ENCODE measurements around the gene COG6. TPM values are rescaled to one million over a fixed set of nuclear protein-coding genes. Genes with fewer than 3 reads are reported as not detected.

COG6 gene
- total RNA-seq, 4 donors from 2014 or later, result 16.8 to 27.0 (median 22.8) TPM

DNA sequence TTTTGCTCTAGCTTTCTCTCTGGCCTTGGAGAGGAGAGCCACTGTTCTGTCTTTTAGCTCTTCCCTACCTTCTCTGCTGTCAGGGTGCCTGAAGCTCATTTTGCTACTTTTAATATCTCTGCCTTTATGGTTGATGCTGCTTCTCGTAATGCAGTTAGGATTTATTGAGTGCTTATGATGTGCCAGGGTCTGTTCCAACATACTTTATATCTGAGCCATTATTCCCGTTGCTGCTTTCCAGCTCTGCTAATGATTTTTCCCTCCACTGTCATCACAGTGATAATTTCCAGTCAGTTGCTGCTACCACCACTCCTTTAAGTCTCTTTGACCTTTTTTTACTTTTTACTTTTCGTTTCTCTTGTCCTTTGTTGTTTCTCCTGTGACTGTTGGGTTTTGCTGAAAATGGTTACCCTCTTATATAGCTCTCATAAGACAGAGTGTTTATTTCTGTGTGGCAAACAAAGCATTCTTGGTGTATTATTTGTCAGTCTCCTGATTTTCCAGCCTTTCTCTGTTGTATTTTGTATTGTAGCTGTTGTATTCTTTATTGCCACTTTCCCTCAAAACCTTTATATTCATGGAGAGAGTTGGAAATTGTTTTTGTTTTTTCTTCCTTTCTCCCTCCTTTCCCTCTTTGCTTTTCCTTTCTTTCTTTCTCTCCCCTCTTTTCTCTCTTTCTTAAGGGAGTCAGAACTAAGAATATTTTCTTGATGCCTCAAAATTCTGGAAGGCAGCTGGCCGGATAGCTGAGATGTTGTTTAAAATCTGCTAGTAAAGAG, 37.4 kb downstream of the COG6 start:
- TF ChIP-seq, protein P1, sequence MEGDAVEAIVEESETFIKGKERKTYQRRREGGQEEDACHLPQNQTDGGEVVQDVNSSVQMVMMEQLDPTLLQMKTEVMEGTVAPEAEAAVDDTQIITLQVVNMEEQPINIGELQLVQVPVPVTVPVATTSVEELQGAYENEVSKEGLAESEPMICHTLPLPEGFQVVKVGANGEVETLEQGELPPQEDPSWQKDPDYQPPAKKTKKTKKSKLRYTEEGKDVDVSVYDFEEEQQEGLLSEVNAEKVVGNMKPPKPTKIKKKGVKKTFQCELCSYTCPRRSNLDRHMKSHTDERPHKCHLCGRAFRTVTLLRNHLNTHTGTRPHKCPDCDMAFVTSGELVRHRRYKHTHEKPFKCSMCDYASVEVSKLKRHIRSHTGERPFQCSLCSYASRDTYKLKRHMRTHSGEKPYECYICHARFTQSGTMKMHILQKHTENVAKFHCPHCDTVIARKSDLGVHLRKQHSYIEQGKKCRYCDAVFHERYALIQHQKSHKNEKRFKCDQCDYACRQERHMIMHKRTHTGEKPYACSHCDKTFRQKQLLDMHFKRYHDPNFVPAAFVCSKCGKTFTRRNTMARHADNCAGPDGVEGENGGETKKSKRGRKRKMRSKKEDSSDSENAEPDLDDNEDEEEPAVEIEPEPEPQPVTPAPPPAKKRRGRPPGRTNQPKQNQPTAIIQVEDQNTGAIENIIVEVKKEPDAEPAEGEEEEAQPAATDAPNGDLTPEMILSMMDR (IDR thresholded peaks at IDR 0.05; ENCODE audit: low read depth), result no peak

DNA sequence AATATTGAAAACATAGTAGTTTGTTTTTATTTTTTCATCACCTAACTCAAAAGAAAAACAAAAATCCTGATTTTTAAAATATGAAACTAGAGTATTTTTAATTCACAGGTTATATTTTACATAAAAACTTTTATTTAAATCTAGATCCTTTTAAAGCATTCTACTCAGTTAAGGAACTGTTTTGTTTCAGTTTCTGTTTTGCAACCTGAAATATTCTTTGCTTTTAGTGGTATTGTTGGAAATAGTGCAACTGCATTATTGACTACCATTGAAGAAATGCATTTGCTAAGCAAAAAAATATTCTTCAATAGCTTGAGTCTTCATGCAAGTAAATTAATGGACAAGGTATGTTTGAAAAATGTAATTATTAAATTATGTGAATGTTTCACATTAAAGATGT, 43.8 kb downstream of the COG6 start:
- TF ChIP-seq, protein P1 (IDR thresholded peaks at IDR 0.05; ENCODE audit: low read depth), result no peak

DNA sequence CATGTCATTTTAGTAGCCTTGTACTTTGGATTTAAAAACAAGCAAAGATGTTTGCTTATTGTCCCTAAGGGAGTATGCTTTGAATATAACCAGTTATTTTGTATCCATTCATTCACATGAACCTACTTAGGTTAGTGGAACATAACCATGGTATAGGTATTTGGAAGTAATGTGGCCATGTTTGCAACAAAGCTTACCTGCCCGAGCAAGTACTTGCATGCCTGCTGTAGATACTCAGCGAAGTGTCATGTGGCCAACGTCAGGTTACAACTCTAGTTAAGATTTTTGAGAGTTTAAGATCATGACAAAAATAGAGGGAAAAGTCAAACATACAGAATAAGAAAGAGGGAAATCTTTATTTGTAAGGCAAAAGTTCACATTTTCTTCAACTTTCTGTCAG, 57.2 kb downstream of the COG6 start:
- TF ChIP-seq, protein P1 (IDR thresholded peaks at IDR 0.05; ENCODE audit: low read depth), result no peak

DNA sequence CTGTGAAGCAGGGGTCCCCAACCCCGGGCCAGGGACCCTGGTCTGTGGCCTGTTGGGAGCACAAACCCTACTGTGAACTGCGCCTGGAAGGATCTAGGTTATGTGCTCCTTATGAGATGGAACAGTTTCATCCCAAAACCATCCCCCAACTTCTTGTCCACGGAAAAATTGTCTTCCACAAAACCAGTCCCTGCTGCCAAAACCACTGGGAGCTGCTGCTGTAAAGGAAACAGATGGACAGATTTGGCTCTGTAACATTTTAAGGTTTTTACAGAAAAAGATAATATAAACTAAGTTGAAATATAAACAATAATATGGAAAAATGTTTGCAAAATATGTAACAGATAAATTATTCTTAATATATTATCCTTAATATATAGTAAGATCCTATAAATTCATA, 73.7 kb downstream of the COG6 start:
- TF ChIP-seq, protein P1 (IDR thresholded peaks at IDR 0.05; ENCODE audit: low read depth), result no peak

DNA sequence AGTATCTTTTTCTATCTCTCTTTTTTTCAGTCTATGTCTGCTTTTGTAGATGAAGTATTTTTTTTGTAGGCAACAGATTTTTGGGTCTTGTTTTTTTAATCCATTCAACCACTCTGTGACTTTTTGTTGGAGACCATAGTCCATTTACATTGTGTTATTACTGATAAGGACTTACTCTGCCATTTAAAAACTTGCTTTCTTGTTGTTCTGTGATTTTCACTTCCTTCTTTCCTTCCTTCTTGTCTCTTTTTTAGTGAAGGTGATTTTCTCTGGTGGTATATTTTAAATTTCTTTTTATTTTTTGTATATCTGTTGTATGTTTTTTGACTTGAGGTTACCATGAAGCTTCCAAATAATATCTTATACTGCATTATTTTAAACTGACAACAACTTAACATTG, 79.5 kb downstream of the COG6 start:
- TF ChIP-seq, protein P1 (IDR thresholded peaks at IDR 0.05; ENCODE audit: low read depth), result no peak

DNA sequence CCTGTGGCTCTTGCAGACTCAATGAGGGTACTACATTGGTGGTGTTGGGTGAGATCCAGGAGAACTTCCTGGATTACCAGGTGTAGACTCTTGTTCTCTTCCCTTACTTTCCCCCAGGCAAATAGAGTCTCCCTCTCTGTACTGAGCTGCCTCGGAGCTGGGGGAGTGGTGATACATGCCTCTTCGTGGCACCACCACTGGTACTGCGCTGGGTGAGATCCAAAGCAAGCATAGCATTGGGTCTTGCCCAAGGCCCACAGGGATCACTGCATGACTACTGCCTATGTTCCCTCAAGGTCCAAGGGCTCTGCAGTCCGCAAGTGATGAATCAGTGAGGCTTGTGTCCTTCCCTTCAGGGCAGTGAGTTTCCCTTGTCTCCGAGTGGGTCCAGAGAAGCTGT, 81.6 kb downstream of the COG6 start:
- TF ChIP-seq, protein P1 (IDR thresholded peaks at IDR 0.05; ENCODE audit: low read depth), result no peak

DNA sequence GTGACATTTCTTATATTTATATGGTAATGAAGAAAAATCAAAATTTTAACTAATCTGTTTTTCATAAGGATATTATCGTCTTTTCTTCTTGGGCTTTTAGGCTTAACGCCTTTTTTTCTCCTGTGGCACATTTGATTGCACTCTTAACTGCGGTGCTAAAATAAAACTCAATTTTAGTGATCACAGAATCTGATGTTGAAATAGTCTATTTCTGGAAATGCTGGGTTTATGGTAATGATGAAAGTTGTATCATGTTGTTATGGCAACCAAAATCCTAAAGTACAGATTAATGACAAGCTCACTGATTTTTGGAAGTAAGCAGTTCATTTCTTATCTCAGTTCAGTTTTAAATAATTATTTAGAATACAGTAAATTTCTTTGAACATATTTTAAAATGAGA, 85.3 kb downstream of the COG6 start:
- TF ChIP-seq, protein P1 (IDR thresholded peaks at IDR 0.05; ENCODE audit: low read depth), result no peak
